GM18520 (cell line): Measurements from ENCODE around the gene COX7B2.
A peak's percentile ranks its signal among the peaks of the same experiment; 100 is the strongest.

Experiments
- ATAC-seq: cut with Tn5 transposase; IDR thresholded peaks from one replicate; pipeline ENCODE4 v1.9.1; 2021; ENCODE audit not compliant: unreplicated experiment

The COX7B2 gene, protein sequence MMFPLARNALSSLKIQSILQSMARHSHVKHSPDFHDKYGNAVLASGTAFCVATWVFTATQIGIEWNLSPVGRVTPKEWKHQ

GRCh38 chr4:46909078-46909477 is at the start of gene COX7B2:
Gene COX7B2 (minus strand): TSS chr4:46909245. CDS start chr4:46735192, 174,053 bp downstream.
- no peak for ATAC-seq

DNA sequence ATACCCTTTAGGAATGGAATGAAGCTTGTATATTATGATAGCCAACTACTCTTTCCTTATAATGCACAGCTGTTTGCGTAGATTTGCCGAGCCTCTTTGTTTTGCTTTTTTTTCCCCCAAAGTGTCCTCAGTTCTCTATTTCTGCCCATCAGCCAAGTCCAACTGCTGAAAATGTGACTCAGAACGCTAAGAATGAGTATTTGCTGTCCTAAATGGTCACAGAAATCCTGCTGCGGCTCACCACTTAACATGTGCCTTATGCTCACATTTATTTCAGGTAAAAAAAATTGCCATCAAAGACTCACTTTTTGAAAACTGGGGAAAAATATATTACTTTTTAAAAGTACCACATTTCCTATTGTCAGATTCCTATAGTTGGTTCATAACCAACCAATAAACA is 47.4 kb upstream of the COX7B2 start:
- ATAC-seq, result no peak

DNA sequence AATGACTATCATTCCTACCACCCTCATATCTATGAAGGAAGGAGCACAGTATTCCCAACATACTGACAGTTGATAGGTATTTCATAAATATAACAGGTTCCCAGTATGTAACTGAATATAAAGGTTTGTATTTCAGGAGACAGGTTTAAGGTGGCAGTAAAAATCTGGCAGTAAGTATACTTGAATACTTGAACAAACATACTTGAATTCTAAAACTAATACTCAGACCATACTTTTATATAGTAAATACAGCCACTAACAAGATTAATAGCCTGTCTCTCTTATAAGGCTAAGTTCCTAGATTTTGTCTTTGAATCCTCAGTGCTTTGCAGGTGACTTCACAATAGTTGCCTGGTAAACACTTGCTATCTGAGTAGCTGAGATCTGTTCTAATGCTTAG is 46.6 kb upstream of the COX7B2 start:
- ATAC-seq, result no peak

- no peak for ATAC-seq
Measured at GRCh38 chr4:46954643-46955042, 45.6 kb upstream of the COX7B2 start.

DNA sequence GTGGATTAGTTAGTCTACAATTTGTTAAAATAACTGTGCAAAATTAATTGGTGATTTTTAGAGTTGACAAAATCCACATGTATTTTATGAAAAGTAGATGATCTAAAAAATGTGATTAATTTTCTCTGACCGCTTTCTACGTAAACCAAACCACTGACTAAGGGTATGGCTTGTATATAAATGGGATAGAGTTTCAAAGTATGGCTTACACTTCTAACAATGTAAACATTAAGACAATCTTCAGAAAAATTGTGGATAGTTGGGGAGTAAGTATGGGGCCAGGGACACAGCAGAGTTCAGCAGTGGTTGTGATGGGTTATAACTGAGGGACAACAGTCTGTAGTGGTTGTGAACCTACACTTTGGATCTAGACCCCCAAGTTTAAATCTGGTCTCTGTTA is 44.5 kb upstream of the COX7B2 start:
- ATAC-seq, result no peak

- ATAC-seq, result no peak
Measured at GRCh38 chr4:46952451-46952850, 43.4 kb upstream of the COX7B2 start.

DNA sequence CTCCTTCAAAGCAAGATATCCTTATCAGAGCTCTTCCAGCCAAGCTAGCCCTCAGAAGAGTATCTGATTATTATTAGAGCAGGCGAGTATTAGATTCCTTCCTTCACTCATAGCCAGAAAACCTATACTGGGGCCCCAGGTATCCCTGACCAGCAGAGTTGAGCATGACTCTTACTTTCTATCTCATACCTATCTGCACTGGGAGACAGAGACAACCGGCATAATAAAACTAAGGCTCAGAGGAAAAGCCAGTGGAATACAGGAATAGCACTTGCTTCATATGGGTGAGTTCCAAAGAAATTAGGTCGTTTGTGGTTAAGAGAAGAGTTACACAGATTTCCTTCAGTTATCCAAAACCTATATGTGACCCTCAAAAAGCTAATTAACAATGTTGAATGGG is 41.8 kb upstream of the COX7B2 start:
- no peak for ATAC-seq

- no peak for ATAC-seq
Measured at GRCh38 chr4:46949822-46950221, 40.8 kb upstream of the COX7B2 start.

DNA sequence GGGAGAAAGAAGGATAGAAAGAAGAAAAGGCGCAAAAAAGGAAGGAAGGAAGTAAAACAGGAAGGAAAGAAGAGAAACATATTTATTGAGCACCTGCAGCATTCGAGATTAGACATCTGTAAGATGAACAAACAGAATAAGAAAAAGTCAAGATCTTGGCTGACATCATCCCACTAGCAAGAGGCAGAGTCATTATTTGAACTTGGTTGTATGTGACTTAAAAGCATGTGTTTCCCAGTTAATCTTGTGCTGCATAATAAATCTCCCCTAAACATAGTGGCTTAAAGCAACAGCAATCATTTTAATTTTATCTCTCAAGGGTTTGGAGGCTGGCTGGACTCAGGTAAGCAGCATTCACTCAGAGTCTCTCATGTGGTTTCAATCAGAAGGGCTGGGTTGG is 38.5 kb upstream of the COX7B2 start:
- ATAC-seq, result no peak

- no peak for ATAC-seq
Measured at GRCh38 chr4:46946919-46947536, 38.0 kb upstream of the COX7B2 start.

- no peak for ATAC-seq
Measured at GRCh38 chr4:46945062-46945461, 36.0 kb upstream of the COX7B2 start.

DNA sequence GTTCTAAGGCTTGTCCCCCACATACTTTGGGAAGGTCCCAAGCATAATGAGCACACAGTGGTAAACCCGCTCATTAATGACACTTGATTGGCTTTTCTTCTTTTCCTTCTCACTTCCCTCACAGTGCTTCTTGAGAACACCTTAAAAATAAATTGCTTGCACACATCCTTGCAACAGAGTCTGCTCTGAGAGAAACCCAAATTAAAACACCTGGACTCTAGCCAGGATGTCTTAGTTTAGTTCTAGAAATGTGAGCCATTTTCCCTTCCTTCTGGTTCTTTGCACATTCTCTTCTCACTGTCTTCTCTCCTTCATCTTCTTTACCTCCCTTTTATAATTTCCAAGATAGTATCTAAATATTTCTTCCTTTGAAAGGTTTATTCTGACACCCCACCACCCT is 35.3 kb upstream of the COX7B2 start:
- no peak for ATAC-seq

GRCh38 chr4:46937493-46937892 is 28.4 kb upstream of the COX7B2 start:
- ATAC-seq, result no peak

GRCh38 chr4:46934726-46935125 is 25.7 kb upstream of the COX7B2 start:
- no peak for ATAC-seq

GRCh38 chr4:46933686-46934085 is 24.6 kb upstream of the COX7B2 start:
- ATAC-seq, result no peak

GRCh38 chr4:46931981-46932380 is 22.9 kb upstream of the COX7B2 start:
- peak; percentile 76 for ATAC-seq

DNA sequence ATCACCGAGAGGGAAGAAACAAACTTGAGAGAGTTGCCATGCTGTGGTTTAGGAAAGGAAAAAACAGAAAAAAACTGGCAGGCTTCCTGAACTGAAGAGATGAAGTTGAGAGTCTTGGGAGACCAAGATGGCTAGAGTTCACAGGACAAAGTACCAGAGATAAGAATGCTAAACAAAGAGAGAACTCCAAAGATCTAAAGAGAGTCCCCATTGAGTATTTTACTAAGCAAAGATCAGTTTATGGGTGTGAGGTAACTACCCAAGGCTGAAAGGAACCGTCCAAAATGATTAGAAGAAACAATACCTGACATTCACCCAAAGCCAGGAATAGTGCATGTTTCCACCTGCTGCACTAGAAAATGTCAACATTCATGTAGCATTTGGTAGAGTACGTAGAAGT is 21.8 kb upstream of the COX7B2 start:
- no peak for ATAC-seq

GRCh38 chr4:46927201-46927600 is 18.2 kb upstream of the COX7B2 start:
- ATAC-seq, result no peak

DNA sequence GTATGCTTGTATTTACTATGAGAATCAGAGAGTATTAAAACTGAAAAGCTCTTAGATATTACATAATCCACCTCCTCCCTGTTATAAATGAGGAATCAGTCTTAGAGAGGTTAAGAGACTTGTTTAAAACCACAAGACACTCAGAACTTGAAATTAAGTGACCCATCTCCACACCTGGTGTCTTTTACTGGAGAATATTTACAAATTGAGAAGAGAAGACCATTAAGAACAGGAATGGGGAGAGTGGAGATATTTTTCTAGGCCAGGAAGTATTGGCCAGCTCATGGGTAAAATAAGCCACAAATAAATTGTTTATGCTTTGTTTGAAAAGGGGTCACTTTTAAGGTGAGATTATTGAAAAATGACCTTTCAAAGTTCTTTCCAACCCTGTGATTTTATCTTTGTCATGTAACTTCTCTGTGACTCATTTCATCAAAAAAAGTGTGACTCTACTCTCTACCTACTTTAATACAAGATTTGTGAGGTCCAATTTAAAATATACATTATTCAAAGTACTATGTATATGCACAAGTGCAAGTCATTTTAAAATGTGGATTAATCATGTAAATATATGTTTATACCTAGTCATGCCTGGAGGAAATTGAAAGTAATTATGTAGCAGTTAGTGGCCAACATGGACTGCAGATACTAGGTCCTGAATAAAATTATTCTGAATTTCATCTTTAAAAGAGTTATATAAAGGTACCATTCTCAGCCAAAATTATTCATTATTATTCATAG is 15.9 kb upstream of the COX7B2 start:
- no peak for ATAC-seq

- no peak for ATAC-seq
Measured at GRCh38 chr4:46922205-46922604, 13.2 kb upstream of the COX7B2 start.

GRCh38 chr4:46908148-46908547 is 897 bp downstream of the COX7B2 start:
- no peak for ATAC-seq

DNA sequence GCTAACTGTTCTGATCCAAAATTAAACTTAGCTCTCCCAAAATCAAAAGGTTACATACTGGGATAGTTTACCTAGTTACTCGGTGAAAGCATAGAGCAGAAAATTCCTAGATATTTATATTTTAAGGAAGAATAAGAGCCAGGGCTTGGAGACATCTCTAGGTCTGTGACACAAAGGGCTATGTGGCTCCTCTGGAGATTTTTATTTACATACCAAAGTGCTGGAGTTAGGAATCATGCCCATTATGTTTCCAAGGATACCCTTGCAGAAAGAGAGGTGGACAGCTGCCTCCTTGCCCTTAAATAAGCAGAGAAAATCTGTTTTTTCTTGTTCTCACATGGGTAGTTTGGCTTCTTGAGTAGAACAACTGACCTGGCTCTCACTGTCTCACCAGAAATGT is 9.0 kb downstream of the COX7B2 start:
- no peak for ATAC-seq

DNA sequence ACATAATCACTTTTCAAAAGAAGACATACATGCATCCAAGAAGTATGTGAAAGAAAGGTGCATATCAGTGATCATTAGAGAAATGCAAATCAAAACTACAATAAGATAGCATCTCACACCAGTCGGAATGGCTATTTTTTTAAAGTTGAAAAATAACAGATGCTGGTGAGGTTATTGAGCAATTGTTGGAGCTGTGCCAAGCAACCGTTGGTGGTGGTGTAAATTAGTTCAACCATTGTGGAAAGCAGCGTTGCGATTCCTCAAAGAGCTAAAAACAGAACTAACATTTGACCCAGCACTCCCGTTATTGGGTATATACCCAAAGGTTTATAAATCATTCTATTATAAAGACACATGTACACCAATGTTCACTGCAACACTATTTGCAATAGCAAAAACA is 14.2 kb downstream of the COX7B2 start:
- no peak for ATAC-seq
